GM12878 (cell line): ENCODE measurements around the gene VWA3A.

ENCODE experiments used
- MEF2A ChIP-seq: IDR thresholded peaks from 2 replicates; pipeline ENCODE4 v1.6.1; 2011; ENCODE audit warnings: low read depth, mild to moderate bottlenecking, low read length, moderate library complexity; ENCODE audit not compliant: insufficient read depth
- NFXL1 ChIP-seq: fragments of 450-650 bp; IDR thresholded peaks from 2 replicates; pipeline ENCODE4 v1.6.1; 2017; ENCODE audit warnings: antibody characterized with exemption, mild to moderate bottlenecking, borderline replicate concordance
- NR2C2 ChIP-seq: IDR thresholded peaks from 2 replicates; pipeline ENCODE4 v1.6.1; 2011; ENCODE audit warnings: borderline replicate concordance, low read depth; ENCODE audit not compliant: control insufficient read depth, insufficient read length
- POLR2A ChIP-seq: IDR thresholded peaks from 2 replicates; pipeline ENCODE4 v1.6.1; 2011; ENCODE audit warnings: low read depth, mild to moderate bottlenecking, low read length
- SIN3A ChIP-seq: IDR thresholded peaks from 2 replicates; pipeline ENCODE4 v1.6.1; 2012; ENCODE audit warnings: low read depth, low read length, improper control_type of control experiment
- ZZZ3 ChIP-seq: IDR thresholded peaks from 2 replicates; pipeline ENCODE4 v1.6.1; 2011; ENCODE audit warnings: low read depth; ENCODE audit not compliant: control insufficient read depth, insufficient read length
- TF ChIP-seq, protein P1 (sequence below), 3 experiments: IDR thresholded peaks in 2 of 3; conservative IDR thresholded peaks in 1 of 3; 2 replicates each; pipeline ENCODE4 v1.5.1; 2011; ENCODE audit warnings: low read depth in 3 of 3, low read length in 3 of 3, mild to moderate bottlenecking in 3 of 3, control low read depth in 2 of 3, moderate library complexity in 2 of 3, inconsistent platforms in 1 of 3, mixed read lengths in 1 of 3; ENCODE audit not compliant: control insufficient read depth in 2 of 3, insufficient read depth in 1 of 3; ENCODE audit errors: extremely low read depth in 1 of 3
- TF ChIP-seq, protein P2 (sequence below): fragments of 450-650 bp; IDR thresholded peaks from 2 replicates; pipeline ENCODE4 v1.6.1; 2017; ENCODE audit warnings: mild to moderate bottlenecking, moderate library complexity

DNA sequence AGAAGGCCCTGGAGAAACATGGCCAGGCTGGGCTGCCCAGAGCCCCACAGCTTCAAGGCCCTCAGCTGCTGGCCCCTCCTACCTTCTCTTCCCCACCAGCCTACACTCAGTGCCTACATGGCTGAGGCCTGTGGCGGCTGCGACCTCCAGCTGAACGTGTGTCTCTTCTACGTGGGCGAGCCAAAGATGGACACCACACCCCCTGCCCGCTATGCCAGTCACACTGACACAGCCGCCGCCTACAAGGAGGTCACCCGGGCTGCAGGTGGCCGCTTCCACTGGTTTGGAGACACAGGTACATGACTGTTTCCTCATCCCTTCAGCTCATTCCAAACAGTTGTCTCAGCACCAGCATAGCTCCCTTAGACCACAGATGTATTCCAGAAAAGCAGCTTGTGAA is 40.5 kb downstream of the VWA3A start:
- TF ChIP-seq, protein P1, sequence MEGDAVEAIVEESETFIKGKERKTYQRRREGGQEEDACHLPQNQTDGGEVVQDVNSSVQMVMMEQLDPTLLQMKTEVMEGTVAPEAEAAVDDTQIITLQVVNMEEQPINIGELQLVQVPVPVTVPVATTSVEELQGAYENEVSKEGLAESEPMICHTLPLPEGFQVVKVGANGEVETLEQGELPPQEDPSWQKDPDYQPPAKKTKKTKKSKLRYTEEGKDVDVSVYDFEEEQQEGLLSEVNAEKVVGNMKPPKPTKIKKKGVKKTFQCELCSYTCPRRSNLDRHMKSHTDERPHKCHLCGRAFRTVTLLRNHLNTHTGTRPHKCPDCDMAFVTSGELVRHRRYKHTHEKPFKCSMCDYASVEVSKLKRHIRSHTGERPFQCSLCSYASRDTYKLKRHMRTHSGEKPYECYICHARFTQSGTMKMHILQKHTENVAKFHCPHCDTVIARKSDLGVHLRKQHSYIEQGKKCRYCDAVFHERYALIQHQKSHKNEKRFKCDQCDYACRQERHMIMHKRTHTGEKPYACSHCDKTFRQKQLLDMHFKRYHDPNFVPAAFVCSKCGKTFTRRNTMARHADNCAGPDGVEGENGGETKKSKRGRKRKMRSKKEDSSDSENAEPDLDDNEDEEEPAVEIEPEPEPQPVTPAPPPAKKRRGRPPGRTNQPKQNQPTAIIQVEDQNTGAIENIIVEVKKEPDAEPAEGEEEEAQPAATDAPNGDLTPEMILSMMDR (IDR thresholded peaks at IDR 0.05 in 2 of 3, conservative IDR thresholded peaks at IDR 0.05 in 1 of 3; ENCODE audit: control insufficient read depth in 2 of 3, extremely low read depth in 1 of 3, insufficient read depth in 1 of 3, low read depth in 3 of 3, low read length in 3 of 3), result no peak
- TF ChIP-seq NFXL1, result no peak
- TF ChIP-seq ZZZ3, result no peak
- no peak for TF ChIP-seq SIN3A
- no peak for TF ChIP-seq POLR2A
- TF ChIP-seq NR2C2, result no peak
- TF ChIP-seq MEF2A, result no peak
- TF ChIP-seq, protein P2, sequence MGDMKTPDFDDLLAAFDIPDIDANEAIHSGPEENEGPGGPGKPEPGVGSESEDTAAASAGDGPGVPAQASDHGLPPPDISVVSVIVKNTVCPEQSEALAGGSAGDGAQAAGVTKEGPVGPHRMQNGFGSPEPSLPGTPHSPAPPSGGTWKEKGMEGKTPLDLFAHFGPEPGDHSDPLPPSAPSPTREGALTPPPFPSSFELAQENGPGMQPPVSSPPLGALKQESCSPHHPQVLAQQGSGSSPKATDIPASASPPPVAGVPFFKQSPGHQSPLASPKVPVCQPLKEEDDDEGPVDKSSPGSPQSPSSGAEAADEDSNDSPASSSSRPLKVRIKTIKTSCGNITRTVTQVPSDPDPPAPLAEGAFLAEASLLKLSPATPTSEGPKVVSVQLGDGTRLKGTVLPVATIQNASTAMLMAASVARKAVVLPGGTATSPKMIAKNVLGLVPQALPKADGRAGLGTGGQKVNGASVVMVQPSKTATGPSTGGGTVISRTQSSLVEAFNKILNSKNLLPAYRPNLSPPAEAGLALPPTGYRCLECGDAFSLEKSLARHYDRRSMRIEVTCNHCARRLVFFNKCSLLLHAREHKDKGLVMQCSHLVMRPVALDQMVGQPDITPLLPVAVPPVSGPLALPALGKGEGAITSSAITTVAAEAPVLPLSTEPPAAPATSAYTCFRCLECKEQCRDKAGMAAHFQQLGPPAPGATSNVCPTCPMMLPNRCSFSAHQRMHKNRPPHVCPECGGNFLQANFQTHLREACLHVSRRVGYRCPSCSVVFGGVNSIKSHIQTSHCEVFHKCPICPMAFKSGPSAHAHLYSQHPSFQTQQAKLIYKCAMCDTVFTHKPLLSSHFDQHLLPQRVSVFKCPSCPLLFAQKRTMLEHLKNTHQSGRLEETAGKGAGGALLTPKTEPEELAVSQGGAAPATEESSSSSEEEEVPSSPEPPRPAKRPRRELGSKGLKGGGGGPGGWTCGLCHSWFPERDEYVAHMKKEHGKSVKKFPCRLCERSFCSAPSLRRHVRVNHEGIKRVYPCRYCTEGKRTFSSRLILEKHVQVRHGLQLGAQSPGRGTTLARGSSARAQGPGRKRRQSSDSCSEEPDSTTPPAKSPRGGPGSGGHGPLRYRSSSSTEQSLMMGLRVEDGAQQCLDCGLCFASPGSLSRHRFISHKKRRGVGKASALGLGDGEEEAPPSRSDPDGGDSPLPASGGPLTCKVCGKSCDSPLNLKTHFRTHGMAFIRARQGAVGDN, result no peak
